ENCODE results near the gene TFF1.

- TF ChIP-seq CTCF (IDR thresholded peaks at IDR 0.05) (no peak), EZH2 (IDR thresholded peaks at IDR 0.05) (no peak), EZH2phosphoT487 (IDR thresholded peaks at IDR 0.05) (no peak)
These were observed 1.9 kb downstream of the TFF1 start for GRCh38 chr21:42364304-42364865.

All from neural progenitor cell (in vitro differentiated cells).